ENCODE data around the gene DGKH. TPM values are rescaled to one million over a fixed set of nuclear protein-coding genes. Genes with fewer than 3 reads are reported as not detected.

DGKH gene
- total and polyA plus RNA-seq, 2 of the 13 experiments (the other 11 are each of a cell fraction or from before 2014, with no cell fraction given): 0.01 to 0.13 TPM

GRCh38 chr13:42177189-42177588 lies 128.7 kb downstream of the DGKH start:
- H2AFZ ChIP-seq (ENCODE audit: low read length): no peak overlapping the region
- H3K4me3 ChIP-seq (replicated peaks in 1 of 3; ENCODE audit: insufficient read depth in 1 of 3, low read depth in 2 of 3, low read length in 3 of 3): no peak overlapping the region
- H3K36me3 ChIP-seq (replicated peaks in 1 of 2; ENCODE audit: control insufficient read depth in 1 of 2, insufficient read depth in 2 of 2, low read length in 2 of 2): no peaks in the 10 kb centered on the region
- no peaks in the 10 kb centered on the region for H3K27me3 ChIP-seq (ENCODE audit: control insufficient read depth in 1 of 2, insufficient read depth in 2 of 2, low read length in 2 of 2)
- H3K9ac ChIP-seq (ENCODE audit: insufficient read depth, low read depth, low read length): no peak overlapping the region
- TF ChIP-seq YEATS4 (CRISPR knock-in tag; IDR thresholded peaks at IDR 0.05; ENCODE audit: borderline replicate concordance): no peak
- TF ChIP-seq CC2D1A (CRISPR knock-in tag; IDR thresholded peaks at IDR 0.05): no peak
- no peak for TF ChIP-seq NKX3-1 (CRISPR knock-in tag; IDR thresholded peaks at IDR 0.05)
- TF ChIP-seq ZNF333 (CRISPR knock-in tag; IDR thresholded peaks at IDR 0.05; ENCODE audit: borderline replicate concordance): no peak
- no peak for TF ChIP-seq THAP11 (CRISPR knock-in tag; IDR thresholded peaks at IDR 0.05)
- no peak for TF ChIP-seq KLF6 (CRISPR knock-in tag; IDR thresholded peaks at IDR 0.05)
- no peak for TF ChIP-seq DNMT1 (CRISPR knock-in tag; IDR thresholded peaks at IDR 0.05)
- TF ChIP-seq, protein P1, sequence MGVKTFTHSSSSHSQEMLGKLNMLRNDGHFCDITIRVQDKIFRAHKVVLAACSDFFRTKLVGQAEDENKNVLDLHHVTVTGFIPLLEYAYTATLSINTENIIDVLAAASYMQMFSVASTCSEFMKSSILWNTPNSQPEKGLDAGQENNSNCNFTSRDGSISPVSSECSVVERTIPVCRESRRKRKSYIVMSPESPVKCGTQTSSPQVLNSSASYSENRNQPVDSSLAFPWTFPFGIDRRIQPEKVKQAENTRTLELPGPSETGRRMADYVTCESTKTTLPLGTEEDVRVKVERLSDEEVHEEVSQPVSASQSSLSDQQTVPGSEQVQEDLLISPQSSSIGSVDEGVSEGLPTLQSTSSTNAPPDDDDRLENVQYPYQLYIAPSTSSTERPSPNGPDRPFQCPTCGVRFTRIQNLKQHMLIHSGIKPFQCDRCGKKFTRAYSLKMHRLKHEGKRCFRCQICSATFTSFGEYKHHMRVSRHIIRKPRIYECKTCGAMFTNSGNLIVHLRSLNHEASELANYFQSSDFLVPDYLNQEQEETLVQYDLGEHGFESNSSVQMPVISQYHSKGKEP (CRISPR knock-in tag; IDR thresholded peaks at IDR 0.05): no peak
- TF ChIP-seq, protein P2, sequence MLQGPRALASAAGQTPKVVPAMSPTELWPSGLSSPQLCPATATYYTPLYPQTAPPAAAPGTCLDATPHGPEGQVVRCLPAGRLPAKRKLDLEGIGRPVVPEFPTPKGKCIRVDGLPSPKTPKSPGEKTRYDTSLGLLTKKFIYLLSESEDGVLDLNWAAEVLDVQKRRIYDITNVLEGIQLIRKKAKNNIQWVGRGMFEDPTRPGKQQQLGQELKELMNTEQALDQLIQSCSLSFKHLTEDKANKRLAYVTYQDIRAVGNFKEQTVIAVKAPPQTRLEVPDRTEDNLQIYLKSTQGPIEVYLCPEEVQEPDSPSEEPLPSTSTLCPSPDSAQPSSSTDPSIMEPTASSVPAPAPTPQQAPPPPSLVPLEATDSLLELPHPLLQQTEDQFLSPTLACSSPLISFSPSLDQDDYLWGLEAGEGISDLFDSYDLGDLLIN (CRISPR knock-in tag; IDR thresholded peaks at IDR 0.05; ENCODE audit: borderline replicate concordance): no peak
- TF ChIP-seq HOXA3 (CRISPR knock-in tag; IDR thresholded peaks at IDR 0.05): no peak
- no peak for TF ChIP-seq PLSCR1 (CRISPR knock-in tag; IDR thresholded peaks at IDR 0.05; ENCODE audit: borderline replicate concordance)
- no peak for TF ChIP-seq HIC2 (CRISPR knock-in tag; IDR thresholded peaks at IDR 0.05; ENCODE audit: low read depth)
- no peak for TF ChIP-seq BRD4 (CRISPR knock-in tag; IDR thresholded peaks at IDR 0.05)
- TF ChIP-seq, protein P3, sequence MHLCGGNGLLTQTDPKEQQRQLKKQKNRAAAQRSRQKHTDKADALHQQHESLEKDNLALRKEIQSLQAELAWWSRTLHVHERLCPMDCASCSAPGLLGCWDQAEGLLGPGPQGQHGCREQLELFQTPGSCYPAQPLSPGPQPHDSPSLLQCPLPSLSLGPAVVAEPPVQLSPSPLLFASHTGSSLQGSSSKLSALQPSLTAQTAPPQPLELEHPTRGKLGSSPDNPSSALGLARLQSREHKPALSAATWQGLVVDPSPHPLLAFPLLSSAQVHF (CRISPR knock-in tag; IDR thresholded peaks at IDR 0.05): no peak
- FAIRE-seq: no peak
- H3K4me2 ChIP-seq (ENCODE audit: low read depth, low read length): no peak overlapping the region
- no peaks in the 10 kb centered on the region for H3K79me2 ChIP-seq (ENCODE audit: insufficient read depth, low read length)
- H3K27ac ChIP-seq (ENCODE audit: extremely low read length, insufficient read depth, low read length): no peak overlapping the region
- WGBS (ENCODE audit: low lambda C conversion rate): 8% methylated on average over 1 of the region's 1 CpG
- ChIA-PET CTCF (ENCODE audit: low intra/inter-chr PET ratio, low total read pairs) (no interaction called here), POLR2A (no interaction called here)
- intact Hi-C loops (cut with micrococcal nuclease; ENCODE audit: unreplicated experiment): no loop called here
- BruUV-seq (replicated peaks): no TSS peak
- H3K9me3 ChIP-seq (ENCODE audit: low read length): no peaks in the 10 kb centered on the region
- DNase-seq (ENCODE audit: low spot score): no peak
- in situ Hi-C loops (cut with HindIII; ENCODE audit: extremely low pct_ligation_motif_present, low pct_unique_long_range_greater_than_20kb): no loop called here
- H3K4me1 ChIP-seq (ENCODE audit: insufficient read depth, low read length): no peaks in the 10 kb centered on the region
- no peak for ATAC-seq
- H4K20me1 ChIP-seq (ENCODE audit: insufficient read depth, low read length): no peaks in the 10 kb centered on the region
